Stimulated activated naive CD4-positive, alpha-beta T cell treated with Interleukin-2 at 50 U/mL for 16 hours (primary cell): Measurements from ENCODE around the gene REM2.

Experiments
- DNase-seq: peaks from one replicate; lab custom pipeline; 2025; lab: John Stamatoyannopoulos, UW

Gene REM2

DNA sequence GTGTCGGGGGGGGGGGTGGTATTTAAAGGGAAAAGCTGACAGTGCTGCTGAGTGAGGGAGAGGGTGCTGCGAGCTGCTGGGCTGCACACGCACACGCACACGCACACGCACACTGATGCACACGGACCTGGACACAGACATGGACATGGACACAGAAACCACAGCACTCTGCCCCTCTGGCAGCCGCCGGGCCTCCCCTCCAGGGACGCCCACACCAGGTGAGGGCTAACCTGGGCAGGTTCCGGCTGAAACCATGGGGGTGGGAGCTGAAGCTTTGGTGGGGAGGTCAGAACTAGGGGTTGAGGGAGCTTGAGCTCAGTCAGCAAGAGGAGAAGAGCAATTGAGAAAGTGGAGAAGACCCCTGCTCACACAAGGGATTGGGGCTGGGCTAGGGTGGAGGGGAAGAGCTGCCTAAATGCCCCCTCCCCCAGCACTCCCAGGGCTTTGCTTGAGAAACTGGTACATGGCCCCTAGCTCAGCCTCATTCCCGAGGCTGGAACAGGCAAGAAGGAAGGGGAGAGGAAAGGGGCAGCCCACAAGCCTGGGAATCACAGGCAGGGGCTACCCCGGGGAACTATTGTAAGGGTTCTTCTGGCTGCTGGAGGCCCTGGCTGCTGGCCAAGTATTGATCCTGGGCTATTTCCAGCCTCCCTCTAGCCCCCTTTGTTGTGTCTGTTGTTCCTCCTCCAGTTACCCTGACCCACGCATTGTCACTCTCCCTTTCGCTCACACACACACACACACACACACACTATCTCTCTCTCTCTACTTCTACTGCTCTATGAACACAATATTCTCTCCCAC lies at the start of gene REM2:
TSS of gene REM2 (plus strand) at position 50 of the 804 bp plus-strand sequence. CDS start at position 116, 66 bp downstream.
- DNase-seq: no peak

- DNase-seq: no peak
Observed at GRCh38 chr14:22835505-22835904, 47.5 kb upstream of the REM2 start.

GRCh38 chr14:22836301-22837113 lies 46.5 kb upstream of the REM2 start, which contains the start of gene MMP14:
TSS of gene MMP14 (plus strand) at chr14:22836585. CDS start at chr14:22836818, 233 bp downstream.
- no peak for DNase-seq

- no peak for DNase-seq
Observed at GRCh38 chr14:22837114-22837749, 45.8 kb upstream of the REM2 start.

- no peak for DNase-seq
Observed at GRCh38 chr14:22837750-22838538, 45.1 kb upstream of the REM2 start.

DNA sequence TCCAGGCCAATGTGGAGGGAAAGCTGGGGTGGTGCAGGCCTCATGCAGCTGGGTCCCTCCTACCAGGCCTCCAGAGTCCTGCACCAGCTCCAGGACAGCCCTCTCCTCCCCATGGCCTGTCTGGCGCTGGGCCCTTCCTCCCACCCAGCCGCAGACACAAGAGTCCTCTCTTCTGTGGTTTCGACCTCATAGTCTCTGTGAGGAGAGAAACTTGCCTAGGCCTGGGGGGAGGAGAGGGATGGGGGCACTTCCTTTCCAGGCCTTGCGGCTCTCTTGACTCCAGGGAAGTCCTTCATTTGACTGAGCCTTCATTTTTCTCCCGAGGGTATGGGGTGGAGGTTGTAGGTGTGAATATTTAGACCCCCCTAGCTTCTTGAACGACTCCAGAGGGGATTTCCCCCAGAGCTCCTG lies 44.4 kb upstream of the REM2 start:
- DNase-seq: no peak

DNA sequence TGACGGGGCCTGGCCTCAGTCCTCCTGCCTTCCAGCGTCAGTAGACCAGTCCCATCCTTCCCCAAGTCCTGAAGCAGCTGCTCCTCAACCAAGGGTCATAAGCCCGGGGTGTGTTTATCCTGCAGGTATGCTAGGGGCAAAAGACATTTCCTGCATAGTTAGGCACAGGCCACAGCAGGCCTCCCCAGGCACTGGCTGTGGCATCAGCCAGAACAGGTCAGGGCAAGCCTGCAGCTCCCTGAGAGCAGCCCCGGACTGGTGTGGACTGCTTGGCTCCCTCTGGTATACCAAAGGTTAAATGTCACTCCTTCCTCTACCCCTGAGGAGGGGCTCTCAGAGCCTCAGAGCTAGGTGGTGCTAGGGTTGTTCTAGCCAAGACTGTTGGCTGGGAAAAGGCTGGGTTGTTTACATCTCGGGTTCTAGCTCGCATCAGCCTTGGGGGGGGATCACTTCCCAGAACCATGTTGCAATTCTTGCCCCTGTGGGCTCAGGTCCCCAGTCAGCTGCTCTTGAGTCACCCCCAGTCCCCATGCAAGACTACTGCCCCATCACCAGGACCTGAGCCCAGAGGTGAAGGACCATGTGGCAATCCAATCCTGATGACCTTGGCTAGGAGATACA lies 43.8 kb upstream of the REM2 start:
- DNase-seq: no peak

- DNase-seq: no peak
Observed at GRCh38 chr14:22841311-22841710, 41.7 kb upstream of the REM2 start.

DNA sequence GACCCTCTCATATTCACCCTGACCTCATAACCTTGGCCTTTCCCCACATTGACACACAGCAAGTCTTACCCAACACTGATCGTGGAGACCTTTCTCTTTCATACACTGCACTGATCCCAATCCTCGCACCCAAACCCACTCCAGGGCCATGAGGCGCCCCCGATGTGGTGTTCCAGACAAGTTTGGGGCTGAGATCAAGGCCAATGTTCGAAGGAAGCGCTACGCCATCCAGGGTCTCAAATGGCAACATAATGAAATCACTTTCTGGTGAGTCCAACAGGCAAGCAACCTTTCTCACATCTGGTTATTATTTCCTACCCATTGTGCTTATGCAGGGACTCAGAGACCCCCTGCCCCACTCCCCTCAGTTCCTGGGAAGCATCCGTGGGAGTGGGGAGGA lies 41.3 kb upstream of the REM2 start:
- DNase-seq: no peak

DNA sequence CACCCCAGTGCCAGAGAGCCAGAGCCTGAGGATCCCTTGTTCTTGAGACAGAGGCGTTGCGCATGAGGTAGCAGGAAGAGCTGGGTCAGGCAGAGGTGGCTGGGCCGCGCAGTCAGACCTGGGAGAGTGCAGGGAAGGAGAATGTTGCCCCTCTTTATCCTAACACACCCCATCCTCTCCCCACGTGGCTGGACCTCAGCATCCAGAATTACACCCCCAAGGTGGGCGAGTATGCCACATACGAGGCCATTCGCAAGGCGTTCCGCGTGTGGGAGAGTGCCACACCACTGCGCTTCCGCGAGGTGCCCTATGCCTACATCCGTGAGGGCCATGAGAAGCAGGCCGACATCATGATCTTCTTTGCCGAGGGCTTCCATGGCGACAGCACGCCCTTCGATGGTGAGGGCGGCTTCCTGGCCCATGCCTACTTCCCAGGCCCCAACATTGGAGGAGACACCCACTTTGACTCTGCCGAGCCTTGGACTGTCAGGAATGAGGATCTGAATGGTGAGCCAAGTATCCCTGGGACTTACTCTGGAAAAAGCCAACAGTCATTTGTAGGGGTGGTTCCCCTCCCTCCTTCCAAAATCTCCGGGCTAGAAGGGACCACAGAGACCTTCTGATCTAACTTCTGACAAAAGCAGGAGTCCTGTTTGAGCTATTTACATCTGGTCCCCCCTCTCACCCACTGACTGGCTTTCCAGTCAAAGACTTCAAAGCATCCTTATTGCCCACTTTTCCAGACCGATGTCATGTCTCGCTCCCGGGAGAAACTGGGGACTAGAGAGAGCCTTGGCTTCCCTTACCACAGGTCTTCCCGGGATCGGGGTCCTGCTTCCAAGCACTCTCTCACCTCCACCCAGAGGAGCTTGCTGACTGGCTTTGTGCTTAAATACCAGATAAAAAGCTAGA lies 40.6 kb upstream of the REM2 start:
- no peak for DNase-seq

DNA sequence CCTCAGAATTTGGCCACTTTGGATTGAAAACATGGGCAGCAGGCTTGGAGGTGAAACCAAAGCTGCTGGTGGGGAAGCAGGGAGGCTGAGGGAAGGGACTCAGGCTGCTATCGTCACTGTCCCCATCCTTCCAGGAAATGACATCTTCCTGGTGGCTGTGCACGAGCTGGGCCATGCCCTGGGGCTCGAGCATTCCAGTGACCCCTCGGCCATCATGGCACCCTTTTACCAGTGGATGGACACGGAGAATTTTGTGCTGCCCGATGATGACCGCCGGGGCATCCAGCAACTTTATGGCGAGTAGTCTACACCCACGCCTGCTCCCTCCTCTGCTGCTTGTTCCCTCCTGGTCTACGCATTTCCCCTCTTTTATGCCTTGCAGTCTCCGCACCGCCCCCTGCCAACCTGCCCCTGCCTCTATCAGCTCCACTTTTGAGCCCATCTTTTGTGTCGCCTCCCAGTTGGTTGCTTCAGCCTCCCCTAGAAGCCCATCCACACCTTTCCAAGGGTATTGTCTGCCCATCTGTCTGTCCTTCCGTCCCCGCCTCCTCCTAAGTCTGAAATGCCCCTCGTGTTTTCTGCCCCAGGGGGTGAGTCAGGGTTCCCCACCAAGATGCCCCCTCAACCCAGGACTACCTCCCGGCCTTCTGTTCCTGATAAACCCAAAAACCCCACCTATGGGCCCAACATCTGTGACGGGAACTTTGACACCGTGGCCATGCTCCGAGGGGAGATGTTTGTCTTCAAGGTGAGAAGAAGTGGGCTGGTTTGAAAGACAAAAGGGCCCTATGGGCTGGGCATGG lies 39.7 kb upstream of the REM2 start:
- DNase-seq: no peak

DNA sequence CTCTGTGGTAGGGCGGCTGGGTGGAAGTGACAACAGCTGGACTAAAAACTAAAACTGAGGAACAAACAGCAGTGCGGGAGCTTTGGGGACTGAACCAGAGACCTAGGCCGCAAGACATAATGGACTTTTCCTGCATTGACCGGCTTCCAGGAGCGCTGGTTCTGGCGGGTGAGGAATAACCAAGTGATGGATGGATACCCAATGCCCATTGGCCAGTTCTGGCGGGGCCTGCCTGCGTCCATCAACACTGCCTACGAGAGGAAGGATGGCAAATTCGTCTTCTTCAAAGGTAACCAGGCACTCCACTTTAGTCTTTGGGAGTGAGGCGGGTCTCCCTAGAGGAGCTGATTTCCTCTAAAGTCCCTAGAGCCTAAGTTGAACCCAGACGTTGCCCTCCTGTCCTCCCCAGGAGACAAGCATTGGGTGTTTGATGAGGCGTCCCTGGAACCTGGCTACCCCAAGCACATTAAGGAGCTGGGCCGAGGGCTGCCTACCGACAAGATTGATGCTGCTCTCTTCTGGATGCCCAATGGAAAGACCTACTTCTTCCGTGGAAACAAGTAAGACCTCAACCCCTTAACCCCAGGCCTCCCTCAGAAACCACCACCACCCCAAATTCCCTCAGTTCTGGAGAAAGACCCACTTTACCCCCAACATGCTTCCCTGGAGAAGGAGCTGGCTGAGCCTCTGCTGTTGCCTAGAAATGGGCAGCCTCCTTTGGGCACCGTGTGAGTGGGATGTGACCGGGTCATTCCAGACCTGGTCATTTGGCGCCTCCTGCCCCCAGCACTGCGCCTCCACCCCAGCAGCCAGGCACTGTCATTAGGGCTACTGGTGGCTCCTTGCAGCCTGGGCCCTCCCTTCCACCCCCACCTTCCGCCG lies 38.6 kb upstream of the REM2 start:
- no peak for DNase-seq

- no peak for DNase-seq
Observed at GRCh38 chr14:22845103-22845394, 38.0 kb upstream of the REM2 start.

DNA sequence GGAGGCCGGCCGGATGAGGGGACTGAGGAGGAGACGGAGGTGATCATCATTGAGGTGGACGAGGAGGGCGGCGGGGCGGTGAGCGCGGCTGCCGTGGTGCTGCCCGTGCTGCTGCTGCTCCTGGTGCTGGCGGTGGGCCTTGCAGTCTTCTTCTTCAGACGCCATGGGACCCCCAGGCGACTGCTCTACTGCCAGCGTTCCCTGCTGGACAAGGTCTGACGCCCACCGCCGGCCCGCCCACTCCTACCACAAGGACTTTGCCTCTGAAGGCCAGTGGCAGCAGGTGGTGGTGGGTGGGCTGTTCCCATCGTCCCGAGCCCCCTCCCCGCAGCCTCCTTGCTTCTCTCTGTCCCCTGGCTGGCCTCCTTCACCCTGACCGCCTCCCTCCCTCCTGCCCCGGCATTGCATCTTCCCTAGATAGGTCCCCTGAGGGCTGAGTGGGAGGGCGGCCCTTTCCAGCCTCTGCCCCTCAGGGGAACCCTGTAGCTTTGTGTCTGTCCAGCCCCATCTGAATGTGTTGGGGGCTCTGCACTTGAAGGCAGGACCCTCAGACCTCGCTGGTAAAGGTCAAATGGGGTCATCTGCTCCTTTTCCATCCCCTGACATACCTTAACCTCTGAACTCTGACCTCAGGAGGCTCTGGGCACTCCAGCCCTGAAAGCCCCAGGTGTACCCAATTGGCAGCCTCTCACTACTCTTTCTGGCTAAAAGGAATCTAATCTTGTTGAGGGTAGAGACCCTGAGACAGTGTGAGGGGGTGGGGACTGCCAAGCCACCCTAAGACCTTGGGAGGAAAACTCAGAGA lies 37.0 kb upstream of the REM2 start:
- no peak for DNase-seq

- no peak for DNase-seq
Observed at GRCh38 chr14:22846811-22847307, 36.2 kb upstream of the REM2 start.

DNA sequence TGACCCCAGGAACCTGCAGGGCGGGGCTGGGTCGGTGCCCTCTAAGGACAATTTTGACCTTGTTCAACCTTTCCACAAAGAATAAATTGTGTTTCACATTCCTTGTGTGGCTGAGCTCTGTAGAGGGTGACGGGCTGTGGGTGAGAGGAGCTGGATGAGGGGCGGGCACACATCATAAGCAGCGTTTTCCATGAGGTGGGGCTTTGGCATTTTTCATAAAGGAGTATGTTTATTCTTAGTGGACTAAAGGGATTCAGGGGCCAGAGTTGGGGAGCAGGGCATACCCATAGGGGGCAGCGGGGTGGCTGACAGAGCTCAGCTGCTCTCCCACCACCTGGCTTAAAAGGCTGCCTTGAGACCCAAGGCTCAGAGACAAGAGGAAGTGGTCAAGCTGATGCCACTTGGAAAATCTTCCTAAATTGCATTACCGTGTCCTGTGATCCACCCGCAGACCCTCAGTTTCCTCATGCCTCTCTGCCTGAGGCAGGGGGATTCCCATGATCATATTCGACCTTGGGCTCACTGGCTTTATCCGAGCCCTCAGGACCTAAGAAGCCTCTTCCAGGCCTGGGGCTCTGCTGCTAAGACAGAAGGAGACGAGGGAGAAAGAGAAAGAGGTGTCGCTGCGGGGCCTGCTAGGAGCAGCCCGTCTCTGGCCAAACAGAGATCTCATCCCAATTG lies 35.2 kb upstream of the REM2 start:
- DNase-seq: no peak
